HG02938 (cell line): ENCODE data around the gene TSPAN8.
"Not testable (repeated sequence)": the region's sequence is repeated elsewhere in the genome, so short reads cannot be mapped to it uniquely, and the experiment has no call there.

ENCODE experiments used
- ATAC-seq: cut with Tn5 transposase; IDR thresholded peaks from one replicate; pipeline ENCODE4 v1.9.1; 2021; ENCODE audit warnings: mild to moderate bottlenecking, moderate library complexity; ENCODE audit not compliant: unreplicated experiment

The TSPAN8 gene

DNA sequence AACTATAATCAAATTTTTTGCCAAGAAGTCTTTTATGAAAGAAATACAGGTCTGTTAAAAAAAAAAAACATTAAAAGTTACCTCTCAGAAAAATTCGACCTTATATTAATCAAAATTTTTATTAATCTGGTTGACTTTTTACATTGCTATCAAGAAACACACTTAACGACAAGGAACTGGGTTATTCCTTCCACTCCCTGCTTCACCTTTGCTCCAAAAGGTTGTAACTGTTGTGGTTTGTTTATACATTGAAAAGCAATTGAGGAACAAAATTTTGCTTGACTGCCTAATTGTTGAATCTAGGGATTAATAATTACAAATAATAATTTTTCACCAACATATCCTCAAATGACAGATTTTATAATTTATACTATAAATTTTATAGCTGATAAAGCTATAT lies 28.4 kb downstream of the TSPAN8 start:
- ATAC-seq: no peak

DNA sequence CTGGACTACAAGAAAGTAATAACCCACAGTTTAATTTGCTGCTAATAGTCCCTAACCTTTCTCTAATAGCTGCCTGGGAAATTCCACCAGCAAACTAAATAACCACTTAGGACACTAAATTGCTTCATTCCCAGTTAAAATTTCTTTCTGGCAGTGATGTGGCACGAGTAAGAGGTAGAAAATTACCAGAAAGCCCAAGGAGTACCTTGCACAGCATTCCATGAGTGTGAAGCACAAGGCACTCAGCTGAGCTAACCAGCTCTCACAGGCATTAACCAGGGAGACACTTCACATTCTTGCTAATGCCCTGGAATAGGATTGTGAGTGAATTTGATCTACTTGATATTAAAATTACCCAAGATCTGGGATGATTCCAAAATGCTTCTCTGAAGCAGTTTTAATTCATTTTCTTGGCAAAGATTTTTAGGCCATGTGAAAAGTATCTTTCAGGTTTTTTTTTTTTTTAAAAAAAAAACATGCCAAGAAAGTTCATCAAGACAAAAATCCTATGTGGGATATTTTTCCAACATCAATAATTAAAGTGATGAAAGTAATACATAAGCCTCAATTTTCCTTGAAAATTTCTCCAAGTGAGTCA lies 29.5 kb downstream of the TSPAN8 start:
- ATAC-seq: no peak

DNA sequence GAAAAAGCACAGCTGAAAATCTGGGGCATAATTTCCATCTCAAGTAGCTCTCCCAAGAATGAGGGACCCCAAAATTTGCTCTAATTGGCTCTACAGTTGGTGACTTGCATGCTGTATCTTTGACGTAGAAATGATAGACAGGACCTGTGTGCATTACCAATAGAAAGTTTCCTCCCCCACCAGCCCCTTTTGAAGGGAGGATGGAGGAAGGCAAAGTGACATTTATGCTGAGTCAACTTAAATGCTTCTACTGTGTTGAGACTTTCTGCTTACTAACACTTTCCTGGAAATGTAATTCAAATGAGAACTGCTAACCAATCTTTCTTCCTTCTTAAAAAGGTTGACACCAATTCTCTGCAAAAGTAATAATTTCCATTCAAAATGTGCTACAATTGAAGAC lies 31.9 kb downstream of the TSPAN8 start:
- no peak for ATAC-seq

- ATAC-seq: no peak
These were observed 32.3 kb downstream of the TSPAN8 start for GRCh38 chr12:71125515-71125914.

- no peak for ATAC-seq
These were observed 32.9 kb downstream of the TSPAN8 start for GRCh38 chr12:71124835-71125460.

GRCh38 chr12:71113148-71113547 lies 44.7 kb downstream of the TSPAN8 start:
- ATAC-seq: not testable (repeated sequence)

DNA sequence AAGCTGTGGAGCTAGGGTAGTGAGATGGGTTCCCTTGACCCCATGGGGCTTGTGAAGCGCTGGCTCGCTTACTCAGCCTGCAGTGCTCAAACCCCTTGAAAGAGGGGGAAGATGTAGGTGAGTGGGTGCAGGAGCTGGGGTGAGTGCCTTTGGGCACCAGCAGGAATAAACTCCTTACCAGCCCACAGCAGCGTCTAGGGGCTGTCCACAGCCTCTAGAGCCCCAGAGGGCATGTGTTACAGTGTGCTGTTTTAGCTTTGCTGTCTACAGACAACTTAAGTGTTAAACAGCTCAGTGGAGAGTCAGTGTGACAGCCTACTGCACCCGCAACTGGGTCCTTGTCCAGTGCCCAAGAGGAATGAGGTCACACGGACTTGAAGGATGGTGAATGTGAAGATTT lies 48.0 kb downstream of the TSPAN8 start:
- no peak for ATAC-seq

DNA sequence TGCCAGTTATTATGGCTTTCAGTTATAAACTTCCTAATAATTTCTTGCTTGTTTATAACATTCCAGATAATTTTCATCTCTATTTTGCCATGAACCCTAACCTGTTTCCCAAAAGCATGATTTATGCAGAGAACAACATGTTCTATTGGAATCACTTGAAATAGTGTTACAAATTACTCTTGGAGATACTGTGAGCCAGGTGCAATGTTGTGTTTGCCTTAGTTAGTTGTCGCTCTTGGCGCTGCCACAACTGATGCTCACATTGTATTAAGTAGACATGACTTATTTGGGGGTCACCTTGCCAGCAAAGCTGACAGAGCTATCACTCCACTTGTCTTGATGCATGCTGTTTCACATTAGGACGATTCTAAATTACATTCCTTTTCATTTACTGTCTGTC lies 49.4 kb downstream of the TSPAN8 start:
- ATAC-seq: no peak

- ATAC-seq: no peak
These were observed 49.9 kb downstream of the TSPAN8 start for GRCh38 chr12:71107936-71108335.

DNA sequence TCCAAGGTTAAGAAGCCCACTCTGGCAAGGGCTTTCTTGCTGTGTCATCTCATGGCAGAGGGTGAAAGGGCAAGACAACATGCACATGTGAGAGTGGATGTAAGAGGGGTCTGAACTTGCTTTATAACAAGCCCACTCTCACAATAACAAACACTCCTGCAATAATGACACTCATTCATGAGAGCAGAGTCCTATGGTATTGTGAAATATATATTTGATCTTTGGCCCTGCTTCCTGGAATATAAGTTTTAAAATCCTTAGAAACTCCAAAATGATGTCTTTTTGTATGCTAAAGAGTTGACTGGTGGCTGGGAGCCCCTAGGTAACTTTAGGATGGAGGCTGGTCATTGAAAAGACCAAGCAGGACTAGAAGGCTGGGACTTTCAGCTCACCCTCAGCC lies 51.8 kb downstream of the TSPAN8 start:
- ATAC-seq: no peak

GRCh38 chr12:71092290-71092689 lies 65.5 kb downstream of the TSPAN8 start:
- ATAC-seq: no peak

- no peak for ATAC-seq
These were observed 66.8 kb downstream of the TSPAN8 start for GRCh38 chr12:71090971-71091370.

DNA sequence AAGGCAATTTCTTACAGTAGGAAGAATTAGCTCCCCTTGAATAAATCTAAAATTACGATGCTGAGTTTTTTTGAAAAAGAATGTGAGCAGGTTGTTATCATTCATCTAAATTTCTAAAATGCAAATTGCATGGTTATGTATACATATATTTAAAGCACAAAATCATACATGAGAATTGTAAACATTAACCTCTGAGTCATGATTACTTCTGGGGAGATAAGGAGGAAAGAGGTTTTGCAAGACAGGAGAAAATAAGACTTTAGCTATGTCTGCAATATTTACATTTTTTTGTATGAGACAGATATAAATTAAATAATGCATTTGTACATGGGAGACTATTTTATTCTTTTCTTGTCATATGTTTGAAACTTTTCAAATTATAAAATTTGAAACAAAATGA lies 72.2 kb downstream of the TSPAN8 start:
- ATAC-seq: no peak

- ATAC-seq: no peak
These were observed 82.1 kb downstream of the TSPAN8 start for GRCh38 chr12:71075743-71076142.
